Measurements from ENCODE around the gene MRPL36. TPM values are rescaled to one million over a fixed set of nuclear protein-coding genes. Genes with fewer than 3 reads are reported as not detected.

Gene MRPL36
- total RNA-seq, 1 donor from 2014 or later = 25.1 TPM

- H3K27ac ChIP-seq = no peak overlapping the region
- H3K9me3 ChIP-seq = no peaks in the 10 kb centered on the region
- H3K4me1 ChIP-seq = no peaks in the 10 kb centered on the region
- DNase-seq (no peak), ATAC-seq (peak; percentile 22 to 48)
- TF ChIP-seq, protein P1, sequence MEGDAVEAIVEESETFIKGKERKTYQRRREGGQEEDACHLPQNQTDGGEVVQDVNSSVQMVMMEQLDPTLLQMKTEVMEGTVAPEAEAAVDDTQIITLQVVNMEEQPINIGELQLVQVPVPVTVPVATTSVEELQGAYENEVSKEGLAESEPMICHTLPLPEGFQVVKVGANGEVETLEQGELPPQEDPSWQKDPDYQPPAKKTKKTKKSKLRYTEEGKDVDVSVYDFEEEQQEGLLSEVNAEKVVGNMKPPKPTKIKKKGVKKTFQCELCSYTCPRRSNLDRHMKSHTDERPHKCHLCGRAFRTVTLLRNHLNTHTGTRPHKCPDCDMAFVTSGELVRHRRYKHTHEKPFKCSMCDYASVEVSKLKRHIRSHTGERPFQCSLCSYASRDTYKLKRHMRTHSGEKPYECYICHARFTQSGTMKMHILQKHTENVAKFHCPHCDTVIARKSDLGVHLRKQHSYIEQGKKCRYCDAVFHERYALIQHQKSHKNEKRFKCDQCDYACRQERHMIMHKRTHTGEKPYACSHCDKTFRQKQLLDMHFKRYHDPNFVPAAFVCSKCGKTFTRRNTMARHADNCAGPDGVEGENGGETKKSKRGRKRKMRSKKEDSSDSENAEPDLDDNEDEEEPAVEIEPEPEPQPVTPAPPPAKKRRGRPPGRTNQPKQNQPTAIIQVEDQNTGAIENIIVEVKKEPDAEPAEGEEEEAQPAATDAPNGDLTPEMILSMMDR (IDR thresholded peaks at IDR 0.05) = no peak
- intact Hi-C loops (cut with DNase I) = no loop called here
- H3K27me3 ChIP-seq (ENCODE audit: low read depth) = no peaks in the 10 kb centered on the region
- no peak overlapping the region for H3K4me3 ChIP-seq
- H3K36me3 ChIP-seq = peaks cover 100% of the 10 kb centered on the region
These were observed 8.0 kb upstream of the MRPL36 start for GRCh38 chr5:1807451-1808185.

GRCh38 chr5:1806974-1807373 lies 7.3 kb upstream of the MRPL36 start:
- Histone ChIP-seq H3K4me3 (no peak overlapping the region), H3K9me3 (no peaks in the 10 kb centered on the region), H3K27me3 (ENCODE audit: low read depth) (no peaks in the 10 kb centered on the region), H3K4me1 (peaks cover 5% of the 10 kb centered on the region), H3K36me3 (peaks cover 94% of the 10 kb centered on the region), H3K27ac (no peak overlapping the region)
- TF ChIP-seq, protein P1 (IDR thresholded peaks at IDR 0.05) = no peak
- ATAC-seq (no peak), DNase-seq (peak; percentile 34)
- intact Hi-C loops (cut with DNase I) = no loop called here

GRCh38 chr5:1806199-1806598 lies 6.6 kb upstream of the MRPL36 start:
- TF ChIP-seq, protein P1 (IDR thresholded peaks at IDR 0.05) = no peak
- intact Hi-C loops (cut with DNase I) = no loop called here
- Histone ChIP-seq H3K4me1 (peaks cover 7% of the 10 kb centered on the region), H3K27ac (no peak overlapping the region), H3K27me3 (ENCODE audit: low read depth) (no peaks in the 10 kb centered on the region), H3K9me3 (no peaks in the 10 kb centered on the region), H3K36me3 (peaks cover 86% of the 10 kb centered on the region), H3K4me3 (no peak overlapping the region)
- no peak for DNase-seq
- ATAC-seq = no peak

DNA sequence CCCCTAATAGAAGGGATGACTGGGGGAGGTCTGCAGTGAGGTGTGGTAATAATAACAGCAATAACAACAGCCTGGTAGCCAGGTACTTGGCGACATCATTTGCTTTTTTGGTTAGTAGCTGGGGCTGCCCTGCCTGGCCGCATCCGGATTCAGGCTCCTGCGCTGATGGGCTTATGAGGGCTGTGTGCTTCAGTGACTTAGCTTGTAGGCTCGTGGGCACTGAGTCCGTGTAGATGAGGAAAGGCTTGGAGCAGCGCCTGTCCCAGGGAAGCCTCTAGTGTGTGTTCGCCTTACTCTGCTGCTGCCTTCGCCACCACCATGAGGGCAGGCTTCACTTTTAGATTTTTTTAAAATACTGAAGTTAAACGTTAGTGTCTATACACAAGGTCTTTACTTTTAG lies 6.1 kb upstream of the MRPL36 start:
- Histone ChIP-seq H3K4me1 (peaks cover 7% of the 10 kb centered on the region), H3K36me3 (peaks cover 81% of the 10 kb centered on the region), H3K4me3 (no peak overlapping the region), H3K27me3 (ENCODE audit: low read depth) (no peaks in the 10 kb centered on the region), H3K27ac (no peak overlapping the region), H3K9me3 (no peaks in the 10 kb centered on the region)
- no peak for DNase-seq
- no peak for ATAC-seq
- intact Hi-C loops (cut with DNase I) = no loop called here
- TF ChIP-seq, protein P1 (IDR thresholded peaks at IDR 0.05) = no peak

- DNase-seq (no peak), ATAC-seq (no peak)
- Histone ChIP-seq H3K4me3 (no peak overlapping the region), H3K9me3 (no peaks in the 10 kb centered on the region), H3K27me3 (ENCODE audit: low read depth) (no peaks in the 10 kb centered on the region), H3K4me1 (peaks cover 7% of the 10 kb centered on the region), H3K27ac (no peak overlapping the region), H3K36me3 (peaks cover 77% of the 10 kb centered on the region)
- TF ChIP-seq, protein P1 (IDR thresholded peaks at IDR 0.05) = no peak
- intact Hi-C loops (cut with DNase I) = no loop called here
These were observed 5.7 kb upstream of the MRPL36 start for GRCh38 chr5:1805326-1805725.

Measured in lower lobe of right lung (tissue), 2 donors.